ENCODE measurements around the gene PTTG1IP. TPM values are rescaled to one million over a fixed set of nuclear protein-coding genes. Genes with fewer than 3 reads are reported as not detected.

PTTG1IP gene, protein sequence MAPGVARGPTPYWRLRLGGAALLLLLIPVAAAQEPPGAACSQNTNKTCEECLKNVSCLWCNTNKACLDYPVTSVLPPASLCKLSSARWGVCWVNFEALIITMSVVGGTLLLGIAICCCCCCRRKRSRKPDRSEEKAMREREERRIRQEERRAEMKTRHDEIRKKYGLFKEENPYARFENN
- 200 to 205 TPM (median 204 TPM) in 3 replicates for total RNA-seq

DNA sequence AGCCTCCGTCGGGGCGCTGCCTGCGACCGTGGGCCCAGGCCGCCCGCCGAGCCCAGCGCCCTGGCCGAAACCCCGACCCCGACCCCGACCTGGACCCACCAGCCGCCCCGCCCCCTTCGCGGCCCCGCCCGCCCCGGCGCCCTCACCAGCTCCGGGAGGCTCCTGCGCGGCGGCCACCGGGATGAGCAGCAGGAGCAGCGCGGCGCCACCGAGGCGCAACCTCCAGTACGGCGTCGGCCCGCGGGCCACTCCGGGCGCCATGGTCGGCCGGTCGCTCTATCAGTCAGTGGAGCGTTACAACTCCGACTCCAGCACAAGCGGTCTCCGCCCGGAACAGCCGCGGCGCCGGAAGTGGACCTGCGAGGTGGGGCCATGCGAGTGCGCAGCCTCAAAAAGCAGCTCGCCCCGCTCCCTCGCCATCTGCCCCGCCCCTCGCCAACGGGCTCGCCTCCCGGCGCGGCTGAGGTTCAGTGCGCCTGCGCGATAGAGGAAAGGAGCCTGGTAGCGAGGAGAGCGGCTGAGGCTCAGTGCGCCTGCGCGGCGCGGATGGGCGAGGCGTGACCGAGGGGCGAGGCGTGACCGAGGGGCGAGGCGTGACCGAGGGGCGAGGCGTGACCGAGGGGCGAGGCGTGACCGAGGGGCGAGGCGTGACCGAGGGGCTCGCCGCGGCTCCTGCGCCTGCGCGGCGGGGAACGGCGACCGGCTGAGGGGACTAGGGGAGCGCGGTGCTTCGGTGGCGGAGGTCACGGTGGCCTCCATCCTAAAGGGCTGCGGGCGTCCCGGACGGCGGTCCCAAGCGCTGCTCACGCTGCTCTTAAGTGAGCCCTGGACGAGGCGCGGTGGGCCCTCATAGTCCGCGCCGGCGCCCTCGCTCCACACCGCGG is at the start of gene PTTG1IP:
Gene PTTG1IP (minus strand): TSS at position 335 of the 884 bp plus-strand sequence. CDS start 74 bp downstream, at position 261.
- no peaks in the 10 kb centered on the region for H3K36me3 Mint-ChIP-seq
- peak within 1 kb of the TSS; percentile 91 for H3K4me3 Mint-ChIP-seq
- H3K9me3 Mint-ChIP-seq, result no peaks in the 10 kb centered on the region
- peaks cover 1% of the 10 kb centered on the region for H3K27me3 Mint-ChIP-seq (ENCODE audit: low read depth)
- H3K4me1 Mint-ChIP-seq, result peaks cover 49% of the 10 kb centered on the region
- TF ChIP-seq, protein P1, sequence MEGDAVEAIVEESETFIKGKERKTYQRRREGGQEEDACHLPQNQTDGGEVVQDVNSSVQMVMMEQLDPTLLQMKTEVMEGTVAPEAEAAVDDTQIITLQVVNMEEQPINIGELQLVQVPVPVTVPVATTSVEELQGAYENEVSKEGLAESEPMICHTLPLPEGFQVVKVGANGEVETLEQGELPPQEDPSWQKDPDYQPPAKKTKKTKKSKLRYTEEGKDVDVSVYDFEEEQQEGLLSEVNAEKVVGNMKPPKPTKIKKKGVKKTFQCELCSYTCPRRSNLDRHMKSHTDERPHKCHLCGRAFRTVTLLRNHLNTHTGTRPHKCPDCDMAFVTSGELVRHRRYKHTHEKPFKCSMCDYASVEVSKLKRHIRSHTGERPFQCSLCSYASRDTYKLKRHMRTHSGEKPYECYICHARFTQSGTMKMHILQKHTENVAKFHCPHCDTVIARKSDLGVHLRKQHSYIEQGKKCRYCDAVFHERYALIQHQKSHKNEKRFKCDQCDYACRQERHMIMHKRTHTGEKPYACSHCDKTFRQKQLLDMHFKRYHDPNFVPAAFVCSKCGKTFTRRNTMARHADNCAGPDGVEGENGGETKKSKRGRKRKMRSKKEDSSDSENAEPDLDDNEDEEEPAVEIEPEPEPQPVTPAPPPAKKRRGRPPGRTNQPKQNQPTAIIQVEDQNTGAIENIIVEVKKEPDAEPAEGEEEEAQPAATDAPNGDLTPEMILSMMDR (IDR thresholded peaks at IDR 0.05; ENCODE audit: unreplicated experiment), result no peak
- H3K27ac Mint-ChIP-seq, result peak within 1 kb of the TSS; percentile 94
- peak; percentile 98 to 100 for DNase-seq (ENCODE audit: low spot score in 2 of 2, unreplicated experiment in 2 of 2)

DNA sequence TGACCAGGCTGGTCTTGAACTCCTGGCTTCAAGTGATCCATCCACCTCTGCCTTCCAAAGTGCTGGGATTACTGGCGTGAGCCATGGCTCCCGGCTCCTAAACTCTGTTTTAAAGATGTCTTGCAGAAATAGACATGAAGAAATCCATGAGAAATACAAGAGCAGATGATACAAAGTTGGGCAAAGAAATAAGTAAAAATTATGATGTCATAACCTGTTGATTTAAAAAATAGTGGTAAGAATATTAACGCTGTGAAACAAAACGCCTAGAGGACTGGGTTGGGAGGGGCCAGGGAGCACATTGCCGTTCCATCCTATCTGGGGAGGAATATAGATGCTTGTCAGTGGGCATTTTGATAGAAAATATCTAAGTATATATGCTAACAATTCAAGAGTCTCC is 48.4 kb upstream of the PTTG1IP start:
- H3K27me3 Mint-ChIP-seq (ENCODE audit: low read depth), result peaks cover 64% of the 10 kb centered on the region
- no peaks in the 10 kb centered on the region for H3K36me3 Mint-ChIP-seq
- H3K4me3 Mint-ChIP-seq, result no peak overlapping the region
- TF ChIP-seq, protein P1 (IDR thresholded peaks at IDR 0.05; ENCODE audit: unreplicated experiment), result no peak
- H3K27ac Mint-ChIP-seq, result no peak overlapping the region
- DNase-seq (ENCODE audit: low spot score in 2 of 2, unreplicated experiment in 2 of 2), result no peak
- H3K4me1 Mint-ChIP-seq, result peaks cover 3% of the 10 kb centered on the region
- H3K9me3 Mint-ChIP-seq, result no peaks in the 10 kb centered on the region

DNA sequence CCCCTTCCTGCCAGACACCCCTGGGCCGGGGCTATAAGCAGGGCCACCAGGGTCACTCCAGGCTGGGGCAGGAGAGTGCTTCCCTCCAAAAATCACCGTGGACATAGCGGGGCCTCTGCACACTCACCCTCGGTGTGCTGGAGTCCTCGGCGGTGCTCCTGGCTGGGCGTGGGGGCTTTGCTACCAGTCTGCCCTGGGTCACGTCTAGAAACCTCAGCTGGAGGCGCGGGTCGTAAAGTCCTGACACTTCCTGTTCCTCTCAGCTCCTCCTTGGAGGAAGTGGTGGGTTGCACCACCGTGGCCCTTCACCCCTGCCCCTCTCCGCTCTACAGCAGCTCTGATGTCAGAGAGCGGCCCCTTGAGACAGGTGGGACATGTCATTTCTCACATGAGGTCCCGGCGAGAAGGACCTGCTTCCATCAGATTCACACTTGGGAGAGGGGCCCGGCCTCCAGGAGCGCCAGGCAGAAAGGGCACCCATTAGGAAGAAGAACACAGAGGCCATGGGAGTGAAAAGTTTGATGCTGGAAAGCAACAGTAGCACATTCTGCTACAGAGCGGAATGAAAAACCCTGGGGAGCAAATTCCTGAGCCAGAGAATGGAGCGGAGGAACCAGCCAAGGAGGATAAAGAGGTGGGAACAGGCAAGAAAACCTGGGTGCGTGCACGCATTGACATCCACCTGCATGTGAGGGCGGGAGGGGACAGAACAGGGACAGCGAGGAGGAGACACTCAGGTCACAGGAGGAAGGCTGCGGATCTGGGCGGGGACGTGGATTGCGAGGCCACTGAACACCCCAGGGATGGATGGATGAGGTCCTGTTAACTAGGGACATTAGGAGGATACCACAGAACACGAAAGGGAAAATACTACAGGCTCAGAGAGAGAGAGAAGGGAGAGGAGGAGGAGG is 47.5 kb upstream of the PTTG1IP start, which contains the start of gene ITGB2:
Gene ITGB2 (minus strand): TSS at position 206 of the 911 bp plus-strand sequence. CDS start 10,117 bp downstream, outside the sequence.
- DNase-seq (ENCODE audit: low spot score in 2 of 2, unreplicated experiment in 2 of 2), result no peak
- Mint-ChIP-seq H3K27ac (no peak within 1 kb of the TSS), H3K36me3 (no peaks in the 10 kb centered on the region), H3K4me3 (no peak within 1 kb of the TSS), H3K9me3 (no peaks in the 10 kb centered on the region), H3K27me3 (ENCODE audit: low read depth) (peaks cover 59% of the 10 kb centered on the region), H3K4me1 (peaks cover 2% of the 10 kb centered on the region)
- TF ChIP-seq, protein P1 (IDR thresholded peaks at IDR 0.05; ENCODE audit: unreplicated experiment), result no peak

DNA sequence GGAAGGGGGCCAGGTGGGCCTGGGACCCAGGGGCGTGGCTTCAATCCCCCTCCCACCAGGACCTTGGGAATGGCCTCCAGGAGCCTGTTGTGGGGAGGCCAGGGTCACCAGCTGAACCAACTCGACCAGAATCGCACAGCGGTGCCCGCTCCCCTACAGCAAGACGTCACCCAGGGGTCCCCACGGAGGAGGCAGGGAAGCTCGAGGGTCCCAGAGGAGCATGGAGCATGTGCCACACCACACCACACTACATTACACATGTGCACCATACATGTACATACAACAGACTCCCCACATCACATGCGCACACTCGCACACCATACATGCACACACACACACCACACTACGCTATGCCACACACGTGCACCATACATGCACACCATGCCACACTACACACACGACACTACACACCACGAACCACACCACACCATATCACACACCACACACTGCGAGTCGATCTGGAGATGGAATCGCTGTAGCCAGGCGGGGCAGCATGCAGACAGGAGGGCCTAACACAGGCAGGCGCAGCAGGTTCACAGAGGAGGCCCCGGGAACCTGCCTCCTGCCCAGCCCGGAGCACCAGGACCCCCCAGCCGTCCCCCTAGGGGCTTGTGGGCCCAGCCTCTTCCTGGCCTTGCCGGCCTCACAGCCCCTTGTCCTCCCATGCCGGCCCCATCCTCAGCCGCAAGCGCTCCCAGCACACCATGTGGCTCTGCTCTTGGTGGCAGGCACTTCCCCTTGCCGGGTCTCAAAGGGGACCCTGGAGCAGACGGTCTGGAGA is 46.6 kb upstream of the PTTG1IP start:
- no peaks in the 10 kb centered on the region for H3K9me3 Mint-ChIP-seq
- DNase-seq (ENCODE audit: low spot score in 2 of 2, unreplicated experiment in 2 of 2), result no peak
- H3K4me3 Mint-ChIP-seq, result no peak overlapping the region
- H3K36me3 Mint-ChIP-seq, result no peaks in the 10 kb centered on the region
- peaks cover 2% of the 10 kb centered on the region for H3K4me1 Mint-ChIP-seq
- TF ChIP-seq, protein P1 (IDR thresholded peaks at IDR 0.05; ENCODE audit: unreplicated experiment), result no peak
- no peak overlapping the region for H3K27ac Mint-ChIP-seq
- H3K27me3 Mint-ChIP-seq (ENCODE audit: low read depth), result peaks cover 59% of the 10 kb centered on the region

All from mesothelial cell of epicardium (in vitro differentiated cells).